DMS 273 (cell line): Measurements from ENCODE around the gene ANKRD17.

Experiments used
- DNase-seq: peaks from one replicate; lab custom pipeline; 2025; ENCODE audit not compliant: unreplicated experiment; lab: John Stamatoyannopoulos, UW

The ANKRD17 gene

DNA sequence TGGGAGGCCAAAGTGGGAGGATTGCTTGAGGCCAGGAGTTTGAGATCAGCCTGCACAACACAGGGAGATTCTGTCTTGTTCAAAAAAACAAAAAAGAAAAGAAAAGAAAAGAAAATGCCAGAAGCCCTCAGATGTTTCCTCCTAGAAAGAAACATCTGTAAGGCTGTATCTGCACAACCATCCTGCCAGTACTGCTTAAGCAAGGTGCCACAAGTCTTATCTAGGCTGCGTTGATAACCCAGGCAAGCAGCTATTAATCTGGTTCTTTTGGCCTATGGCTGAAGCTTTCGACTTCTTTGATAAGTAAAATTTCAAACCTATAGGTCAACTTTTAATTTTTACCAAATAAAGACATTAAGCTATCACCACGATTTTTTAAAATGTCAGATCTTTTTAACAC, 192.2 kb downstream of the ANKRD17 start:
- DNase-seq, result no peak

GRCh38 chr4:73064536-73064935, 194.1 kb downstream of the ANKRD17 start:
- no peak for DNase-seq

- DNase-seq, result no peak
These were observed 203.2 kb downstream of the ANKRD17 start for GRCh38 chr4:73055241-73055897.

DNA sequence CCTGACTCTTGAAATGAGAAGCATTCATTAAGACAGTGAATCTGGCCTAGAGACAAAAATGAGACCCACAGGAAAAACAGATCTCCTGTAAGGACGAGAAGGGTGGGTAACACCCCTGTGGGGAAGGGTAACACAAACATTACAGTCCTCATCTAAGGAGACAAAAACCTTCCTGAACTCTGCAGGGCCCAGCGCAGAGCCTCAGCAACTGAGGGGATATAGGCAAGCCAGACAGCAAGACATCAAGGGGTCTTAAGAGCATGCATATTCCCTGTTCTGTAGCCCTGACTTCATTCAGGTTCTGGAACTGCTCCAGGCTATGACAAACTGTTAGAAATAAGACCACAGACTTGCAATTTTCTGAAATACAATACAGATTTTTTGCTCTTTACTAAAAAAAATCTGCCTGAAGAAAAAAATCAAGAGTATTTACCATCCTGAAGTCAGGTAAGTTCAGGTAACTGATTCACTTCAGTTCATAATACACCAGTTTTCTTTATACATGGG, 204.6 kb downstream of the ANKRD17 start:
- DNase-seq, result no peak

GRCh38 chr4:73053076-73053475, 205.5 kb downstream of the ANKRD17 start:
- DNase-seq, result no peak

DNA sequence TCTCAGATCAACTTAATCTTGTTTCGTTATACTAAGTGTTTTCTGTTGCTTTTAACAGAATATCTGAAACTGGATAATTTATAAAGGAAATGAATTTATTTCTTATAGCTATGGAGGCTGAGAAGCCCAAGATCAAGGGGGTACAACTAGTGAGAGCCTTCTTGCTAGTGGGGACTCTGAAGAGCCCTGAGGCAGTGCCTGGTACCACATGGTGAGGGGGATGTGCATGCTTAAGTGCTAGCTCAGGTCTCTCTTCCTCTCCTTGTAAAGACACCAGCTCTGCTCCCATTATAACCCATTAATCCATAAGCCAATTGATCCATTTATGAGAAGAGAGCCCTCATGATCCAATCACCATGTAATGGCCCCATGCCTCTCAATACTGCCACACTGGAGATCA, 207.0 kb downstream of the ANKRD17 start:
- DNase-seq, result no peak

GRCh38 chr4:73045879-73046278, 212.7 kb downstream of the ANKRD17 start:
- no peak for DNase-seq

DNA sequence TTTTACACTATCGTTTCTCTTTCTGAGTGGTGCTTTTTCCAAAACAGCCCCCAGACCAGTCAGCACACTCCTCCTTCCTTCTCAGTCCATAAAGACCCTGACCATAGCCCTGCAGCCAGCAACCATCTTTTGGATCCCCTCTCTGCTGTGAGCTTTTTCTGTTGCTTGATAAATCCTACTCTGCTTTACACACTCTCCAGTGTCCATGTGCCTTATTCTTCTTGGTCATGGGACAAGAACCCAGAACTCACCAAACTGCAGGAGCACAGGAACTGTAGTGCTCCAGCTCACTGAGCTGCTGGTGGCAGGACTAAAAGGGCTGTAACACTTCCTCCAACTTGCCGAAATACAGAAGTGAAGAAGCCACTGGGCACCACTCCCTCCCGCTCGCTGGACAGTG, 221.5 kb downstream of the ANKRD17 start:
- no peak for DNase-seq

DNA sequence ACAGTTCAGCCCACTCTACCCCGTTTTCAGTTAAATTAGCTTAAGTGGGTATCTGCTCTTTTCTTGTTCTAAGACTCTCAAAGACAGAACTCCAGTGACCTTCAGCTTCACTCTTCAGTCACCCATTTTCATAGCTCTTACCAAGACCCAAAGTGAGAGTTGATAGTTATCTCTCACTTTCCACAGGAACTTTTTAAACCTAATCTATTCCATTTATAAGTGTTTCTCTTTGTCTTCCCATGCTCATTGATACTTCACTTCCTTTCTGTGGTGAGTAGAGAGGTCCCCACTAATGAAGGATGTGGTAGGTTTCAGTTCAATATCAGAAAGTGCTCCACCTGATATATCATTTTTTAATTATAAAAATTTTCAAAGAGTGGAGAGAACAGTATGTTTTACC, 222.5 kb downstream of the ANKRD17 start:
- DNase-seq, result no peak

- no peak for DNase-seq
These were observed 223.7 kb downstream of the ANKRD17 start for GRCh38 chr4:73034896-73035295.

DNA sequence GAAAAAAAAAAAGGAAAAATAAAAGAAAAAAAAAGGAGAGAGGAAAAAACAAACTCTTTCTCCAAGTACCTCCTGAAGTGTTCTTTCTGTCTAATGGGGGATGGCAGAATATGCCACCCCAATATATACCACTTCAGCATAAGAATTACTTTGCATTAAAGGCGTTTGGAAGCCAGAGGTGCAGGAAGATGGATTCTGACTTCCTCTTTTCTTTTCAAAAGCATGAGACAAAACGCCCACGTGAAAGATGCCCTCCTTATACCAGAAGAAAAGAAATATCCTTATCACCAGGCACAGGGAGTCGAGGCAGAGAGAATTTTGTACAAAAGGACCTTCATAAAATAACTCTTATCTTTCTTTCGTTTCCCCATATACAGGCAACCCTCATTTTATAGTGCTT, 230.0 kb downstream of the ANKRD17 start:
- no peak for DNase-seq
